Lower leg skin (tissue), 4 donors: Measurements from ENCODE around the gene C2orf92. TPM values are rescaled to one million over a fixed set of nuclear protein-coding genes. Genes with fewer than 3 reads are reported as not detected.

Experiments
- DNase-seq, 2 donors: peaks; one replicate each; pipeline ENCODE4 v3.0.0-alpha.2; 2019; ENCODE audit warnings: low spot score in 2 of 2
- H3K4me3 ChIP-seq: fragments of 200-600 bp; sonication (generic); 2 replicates; pipeline ENCODE4 v1.5.1; 2017; ENCODE audit warnings: mild to moderate bottlenecking, low read depth; ENCODE audit not compliant: poor library complexity, severe bottlenecking
- CTCF ChIP-seq, 3 donors: fragments of 450-650 bp; IDR thresholded peaks; one replicate each; pipeline ENCODE4 v1.5.1; 2016; ENCODE audit warnings: antibody characterized with exemption in 3 of 3, mild to moderate bottlenecking in 3 of 3, moderate library complexity in 2 of 3
- POLR2A ChIP-seq, 2 donors: fragments of 450-650 bp; IDR thresholded peaks; one replicate each; pipeline ENCODE4 v1.6.1; 2016 to 2017; ENCODE audit warnings: antibody characterized with exemption in 2 of 2, mild to moderate bottlenecking in 1 of 2, moderate library complexity in 1 of 2
- WGBS, 2 donors: methylation state at CpG; one replicate each; pipeline ENCODE4 v1.1.5; 2018; 5-methylcytosine and 5-hydroxymethylcytosine counted together
- intact Hi-C: fragments of 100-400 bp; cut with DNase I; formaldehyde crosslinking; loops from one replicate; pipeline ENCODE4 v1.15.0; 2023; ENCODE audit warnings: low total_unique reads
- total RNA-seq, 4 donors: library from RNA; depleted of rRNA; stranded (reverse); fragments of >200 nt; gene quantifications; one replicate each; pipeline ENCODE4 v1.1.0, GENCODE V29; 2016

Gene C2orf92
- total RNA-seq, 4 donors from 2014 or later = 5.0 to 20.2 (median 13.4) TPM

GRCh38 chr2:97654309-97654708, 15.2 kb upstream of the C2orf92 start:
- TF ChIP-seq POLR2A (IDR thresholded peaks at IDR 0.05) = no peak
- TF ChIP-seq CTCF (IDR thresholded peaks at IDR 0.05) = no peak
- DNase-seq = no peak
- intact Hi-C loops = no loop called here
- no peak overlapping the region for H3K4me3 ChIP-seq
- WGBS, 2 donors = 93% methylated on average over 5 of the region's 5 CpGs

- H3K4me3 ChIP-seq = no peak overlapping the region
- intact Hi-C loops = no loop called here
- TF ChIP-seq POLR2A (IDR thresholded peaks at IDR 0.05) (no peak), CTCF (IDR thresholded peaks at IDR 0.05) (no peak)
- 87 to 93% methylated on average over 2 of the region's 2 CpGs for WGBS, 2 donors
- no peak for DNase-seq
Measured at GRCh38 chr2:97654791-97655190, 14.7 kb upstream of the C2orf92 start.

- intact Hi-C loops = no loop called here
- 92 to 98% methylated on average over 7 of the region's 7 CpGs for WGBS, 2 donors
- DNase-seq = no peak
- H3K4me3 ChIP-seq = no peak overlapping the region
- TF ChIP-seq POLR2A (IDR thresholded peaks at IDR 0.05) = no peak
- no peak for TF ChIP-seq CTCF (IDR thresholded peaks at IDR 0.05)
Measured at GRCh38 chr2:97656129-97656755, 13.3 kb upstream of the C2orf92 start.

GRCh38 chr2:97656905-97657587, 12.5 kb upstream of the C2orf92 start:
- TF ChIP-seq POLR2A (IDR thresholded peaks at IDR 0.05) = no peak
- no peak for TF ChIP-seq CTCF (IDR thresholded peaks at IDR 0.05)
- WGBS, 2 donors = 80% methylated on average over 12 to 15 of the region's 15 CpGs
- intact Hi-C loops = no loop called here
- H3K4me3 ChIP-seq = no peak overlapping the region
- no peak for DNase-seq

DNA sequence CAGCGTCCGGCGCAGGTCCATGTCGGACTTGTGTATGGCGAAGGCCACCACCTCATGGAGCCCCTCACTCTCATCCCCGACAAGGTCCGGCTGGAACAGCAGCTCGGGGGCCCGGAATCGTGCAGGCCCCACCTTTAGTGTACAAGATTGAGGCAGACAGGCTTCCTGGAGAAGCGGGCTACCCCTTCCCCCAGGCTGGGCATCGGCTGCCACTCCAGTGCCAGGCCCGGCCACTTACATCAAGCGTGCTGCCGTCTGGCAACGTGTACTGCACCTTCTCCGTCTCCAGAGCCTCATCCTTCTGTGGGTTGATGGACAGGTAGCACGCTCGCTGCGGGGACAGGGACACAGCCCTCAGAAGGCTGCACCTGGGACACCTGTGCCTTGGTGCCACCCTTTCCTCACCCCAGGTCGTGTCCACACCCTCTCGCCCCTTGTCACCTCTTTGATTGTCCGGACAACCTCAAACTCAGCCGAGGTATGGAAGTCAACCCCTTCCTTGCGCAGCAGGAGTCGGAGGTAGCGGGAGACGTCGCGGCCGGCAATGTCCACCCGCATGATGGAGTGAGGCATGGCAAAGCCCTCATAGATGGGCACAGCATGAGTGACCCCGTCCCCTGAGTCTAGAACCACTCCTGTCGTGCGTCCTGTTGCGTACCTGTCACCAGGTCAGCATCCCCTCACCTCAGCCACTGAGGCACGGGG, 11.4 kb upstream of the C2orf92 start:
- 93 to 94% methylated on average over 34 to 35 of the region's 37 CpGs for WGBS, 2 donors
- no peak for DNase-seq
- H3K4me3 ChIP-seq = no peak overlapping the region
- intact Hi-C loops = no loop called here
- no peak for TF ChIP-seq POLR2A (IDR thresholded peaks at IDR 0.05)
- no peak for TF ChIP-seq CTCF (IDR thresholded peaks at IDR 0.05)
